HG03196 (cell line): ENCODE measurements around the gene RNASE8.

ENCODE experiments used
- ATAC-seq: cut with Tn5 transposase; IDR thresholded peaks from one replicate; pipeline ENCODE4 v1.9.1; 2021; ENCODE audit not compliant: unreplicated experiment

The RNASE8 gene

GRCh38 chr14:21072031-21072473 is 14.4 kb downstream of the RNASE8 start:
- ATAC-seq: no peak

- ATAC-seq: no peak
These were observed 15.2 kb downstream of the RNASE8 start for GRCh38 chr14:21072781-21073339.

GRCh38 chr14:21073921-21074320 is 16.3 kb downstream of the RNASE8 start:
- ATAC-seq: no peak

DNA sequence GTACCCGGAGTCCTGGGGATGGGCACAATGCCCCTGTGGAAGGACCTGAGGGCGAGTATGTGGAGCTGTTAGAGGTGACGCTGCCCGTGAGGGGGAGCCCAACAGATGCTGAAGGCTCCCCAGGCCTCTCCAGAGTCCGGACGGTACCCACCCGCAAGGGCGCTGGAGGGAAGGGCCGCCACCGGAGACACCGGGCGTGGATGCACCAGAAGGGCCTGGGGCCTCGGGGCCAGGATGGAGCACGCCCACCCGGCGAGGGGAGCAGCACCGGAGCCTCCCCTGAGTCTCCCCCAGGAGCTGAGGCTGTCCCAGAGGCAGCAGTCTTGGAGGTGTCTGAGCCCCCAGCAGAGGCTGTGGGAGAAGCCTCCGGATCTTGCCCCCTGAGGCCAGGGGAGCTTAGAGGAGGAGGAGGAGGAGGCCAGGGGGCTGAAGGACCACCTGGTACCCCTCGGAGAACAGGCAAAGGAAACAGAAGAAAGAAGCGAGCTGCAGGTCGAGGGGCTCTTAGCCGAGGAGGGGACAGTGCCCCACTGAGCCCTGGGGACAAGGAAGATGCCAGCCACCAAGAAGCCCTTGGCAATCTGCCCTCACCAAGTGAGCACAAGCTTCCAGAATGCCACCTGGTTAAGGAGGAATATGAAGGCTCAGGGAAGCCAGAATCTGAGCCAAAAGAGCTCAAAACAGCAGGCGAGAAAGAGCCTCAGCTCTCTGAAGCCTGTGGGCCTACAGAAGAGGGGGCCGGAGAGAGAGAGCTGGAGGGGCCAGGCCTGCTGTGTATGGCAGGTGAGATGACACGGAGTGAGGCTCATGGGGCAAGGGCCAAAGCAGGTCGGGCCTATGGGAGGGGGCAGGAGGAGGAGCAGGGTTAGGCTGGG is 17.0 kb downstream of the RNASE8 start:
- no peak for ATAC-seq

DNA sequence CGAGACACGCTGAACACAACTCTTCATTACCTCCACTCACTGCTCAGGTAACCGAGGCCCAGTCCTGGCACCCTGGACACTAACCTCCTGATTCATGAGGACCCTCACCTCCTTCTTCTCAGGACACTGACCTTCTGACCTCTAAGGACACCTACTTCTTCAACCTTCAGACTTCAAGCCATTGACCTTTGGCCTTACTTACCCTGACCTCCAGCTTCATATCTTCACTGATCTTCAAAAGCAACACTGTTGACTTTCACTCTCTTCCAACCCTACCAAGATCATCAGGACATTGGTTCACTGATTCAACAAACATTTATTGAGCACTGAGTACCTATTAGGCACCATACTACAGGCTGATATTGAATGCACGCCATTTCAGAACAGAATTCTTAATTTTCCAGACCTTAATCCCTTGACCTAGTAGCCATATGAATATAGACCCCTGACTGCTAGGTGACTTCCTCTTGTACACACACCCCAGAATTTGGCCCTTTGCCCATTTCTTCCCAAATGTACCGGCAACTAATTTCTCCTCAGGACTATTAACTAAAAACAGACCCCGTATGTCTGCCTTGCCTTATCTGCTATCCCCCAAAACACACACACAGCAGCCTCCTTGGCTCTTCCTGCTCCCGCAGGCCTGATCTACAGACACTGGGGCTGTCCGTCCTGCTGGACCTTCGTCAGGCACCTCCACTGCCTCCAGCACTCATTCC is 18.3 kb downstream of the RNASE8 start:
- no peak for ATAC-seq

- no peak for ATAC-seq
These were observed 20.1 kb downstream of the RNASE8 start for GRCh38 chr14:21077672-21078071.

DNA sequence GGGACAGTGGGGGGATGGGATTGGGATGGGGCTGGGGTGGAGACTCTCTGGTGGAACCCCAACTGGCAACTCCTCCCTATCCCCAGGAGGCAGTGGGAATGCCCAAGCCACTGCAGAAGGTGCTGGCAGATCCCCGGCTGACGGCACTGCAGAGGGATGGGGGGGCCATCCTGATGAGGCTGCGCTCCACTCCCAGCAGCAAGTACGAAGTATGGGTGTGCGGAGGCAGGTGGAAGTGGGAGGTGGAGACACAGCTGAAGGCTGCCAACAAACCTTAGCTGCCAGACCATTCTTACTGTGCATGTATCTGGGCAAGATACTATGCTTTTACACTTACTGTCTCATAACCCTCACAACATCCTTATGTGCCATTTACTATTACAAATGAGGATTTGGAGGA is 20.7 kb downstream of the RNASE8 start:
- no peak for ATAC-seq

- no peak for ATAC-seq
These were observed 21.1 kb downstream of the RNASE8 start for GRCh38 chr14:21078726-21079125.

DNA sequence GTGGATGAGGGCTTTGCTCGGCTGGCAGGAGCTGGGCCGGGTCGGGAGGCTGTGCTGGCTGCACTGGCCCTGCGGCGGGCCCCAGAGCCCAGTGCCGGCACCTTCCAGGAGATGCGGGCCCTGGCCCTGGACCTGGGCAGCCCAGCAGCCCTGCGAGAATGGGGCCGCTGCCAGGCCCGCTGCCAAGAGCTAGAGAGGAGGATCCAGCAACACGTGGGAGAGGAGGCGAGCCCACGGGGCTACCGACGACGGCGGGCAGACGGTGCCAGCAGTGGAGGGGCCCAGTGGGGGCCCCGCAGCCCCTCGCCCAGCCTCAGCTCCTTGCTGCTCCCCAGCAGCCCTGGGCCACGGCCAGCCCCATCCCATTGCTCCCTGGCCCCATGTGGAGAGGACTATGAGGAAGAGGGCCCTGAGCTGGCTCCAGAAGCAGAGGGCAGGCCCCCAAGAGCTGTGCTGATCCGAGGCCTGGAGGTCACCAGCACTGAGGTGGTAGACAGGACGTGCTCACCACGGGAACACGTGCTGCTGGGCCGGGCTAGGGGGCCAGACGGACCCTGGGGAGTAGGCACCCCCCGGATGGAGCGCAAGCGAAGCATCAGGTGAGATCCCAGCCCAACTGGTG is 24.0 kb downstream of the RNASE8 start:
- no peak for ATAC-seq

DNA sequence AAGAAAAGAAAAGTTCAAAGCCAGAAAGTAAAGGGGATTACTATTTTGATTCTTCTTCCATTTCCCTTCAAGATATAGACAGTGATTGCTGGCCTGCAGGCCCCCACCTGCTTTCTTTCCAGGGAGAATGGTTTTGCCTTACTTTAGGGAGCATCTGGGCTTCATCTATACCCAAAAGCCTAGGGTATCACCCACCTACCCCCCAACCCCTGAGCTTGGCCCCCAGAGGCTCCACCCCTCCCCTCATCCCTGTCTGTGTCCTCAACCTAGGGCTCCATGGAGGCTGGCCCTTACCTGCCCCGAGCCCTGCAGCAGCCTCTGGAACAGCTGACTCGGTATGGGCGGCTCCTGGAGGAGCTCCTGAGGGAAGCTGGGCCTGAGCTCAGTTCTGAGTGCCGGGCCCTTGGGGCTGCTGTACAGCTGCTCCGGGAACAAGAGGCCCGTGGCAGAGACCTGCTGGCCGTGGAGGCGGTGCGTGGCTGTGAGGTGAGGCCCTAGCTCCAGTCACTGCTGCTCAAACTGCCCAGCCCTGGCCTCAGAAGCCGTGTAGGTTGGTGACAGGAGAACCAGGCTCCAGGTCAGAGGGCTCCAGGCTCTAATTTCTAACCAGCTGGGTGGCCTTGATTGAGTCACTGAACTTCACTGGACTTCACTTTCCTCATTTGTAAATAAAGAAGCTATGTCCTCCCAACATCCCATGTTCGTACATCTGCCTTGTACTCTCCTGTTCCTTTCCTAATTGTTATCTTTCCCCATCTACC is 26.1 kb downstream of the RNASE8 start:
- no peak for ATAC-seq

GRCh38 chr14:21084396-21084795 is 26.8 kb downstream of the RNASE8 start:
- ATAC-seq: no peak

DNA sequence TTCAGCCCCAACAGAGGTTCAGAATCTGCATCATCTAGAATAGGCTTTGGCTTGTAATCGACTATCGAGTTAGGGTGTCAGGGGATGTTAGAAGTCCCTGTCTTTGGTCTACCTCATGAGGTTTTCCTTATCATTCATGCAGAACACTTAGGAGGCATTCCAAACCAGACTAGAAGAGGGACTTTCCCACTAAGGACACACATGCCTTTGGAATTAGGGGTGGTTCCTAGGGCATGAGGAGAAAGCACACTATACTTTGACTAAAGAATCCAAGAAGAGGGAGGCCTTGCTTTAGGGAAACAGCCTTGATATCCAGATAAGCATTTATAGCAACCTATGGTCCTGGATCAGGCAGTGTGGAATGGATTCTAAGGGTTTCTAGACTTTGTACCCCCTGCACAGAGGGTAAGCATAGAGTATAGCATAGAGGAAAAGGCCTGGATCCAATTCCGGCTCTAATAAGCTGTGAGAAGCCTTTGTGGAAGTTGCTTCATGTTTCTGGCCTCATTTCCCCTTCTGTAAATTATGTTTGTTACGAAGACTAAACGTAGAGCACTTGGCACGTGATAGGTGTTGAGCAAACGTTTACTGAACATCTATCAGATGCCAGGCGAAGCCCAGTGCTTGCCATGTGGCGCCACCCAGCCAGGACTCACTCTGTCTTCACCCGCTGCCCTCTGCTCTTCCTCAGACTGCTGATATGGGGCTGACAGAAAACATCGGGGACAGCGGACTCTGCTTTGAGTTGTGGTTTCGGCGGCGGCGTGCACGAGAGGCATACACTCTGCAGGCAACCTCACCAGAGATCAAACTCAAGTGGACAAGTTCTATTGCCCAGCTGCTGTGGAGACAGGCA is 27.6 kb downstream of the RNASE8 start:
- ATAC-seq: no peak

DNA sequence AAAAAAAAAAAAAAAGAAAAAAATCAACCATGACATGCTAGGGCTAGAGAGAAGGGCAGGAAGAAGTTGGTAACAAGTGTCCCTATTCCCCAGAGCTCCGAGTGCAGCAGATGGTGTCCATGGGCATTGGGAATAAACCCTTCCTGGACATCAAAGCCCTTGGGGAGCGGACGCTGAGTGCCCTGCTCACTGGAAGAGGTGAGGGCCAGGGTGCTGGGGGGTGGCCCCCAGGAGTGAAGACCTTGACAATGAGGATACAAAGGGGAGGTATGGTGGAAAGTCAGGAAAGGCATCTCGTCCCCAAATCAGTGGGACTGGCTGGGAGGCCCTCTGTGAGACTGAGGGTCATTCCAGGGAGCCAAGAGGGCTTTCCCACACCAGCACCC is 29.3 kb downstream of the RNASE8 start:
- ATAC-seq: no peak

- ATAC-seq: peak; percentile 40
These were observed 29.9 kb downstream of the RNASE8 start for GRCh38 chr14:21087294-21088091.

GRCh38 chr14:21088687-21089086 is 31.1 kb downstream of the RNASE8 start:
- no peak for ATAC-seq

- no peak for ATAC-seq
These were observed 31.6 kb downstream of the RNASE8 start for GRCh38 chr14:21089271-21089670.

DNA sequence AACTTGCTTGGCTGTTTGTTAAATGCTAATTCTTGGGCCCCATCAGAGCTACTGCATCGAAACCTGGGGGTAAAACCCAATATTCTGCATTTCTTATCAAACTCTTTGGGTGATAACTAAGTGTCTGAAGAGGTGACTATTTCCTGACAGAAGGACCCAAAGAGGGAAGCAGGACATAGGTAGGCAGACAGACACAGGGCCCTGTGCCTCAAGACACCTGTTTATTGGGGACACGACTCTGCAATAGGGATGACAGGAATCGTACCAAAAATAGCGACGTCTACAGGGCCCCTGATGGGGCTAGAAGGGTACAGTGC is 32.2 kb downstream of the RNASE8 start:
- ATAC-seq: no peak

DNA sequence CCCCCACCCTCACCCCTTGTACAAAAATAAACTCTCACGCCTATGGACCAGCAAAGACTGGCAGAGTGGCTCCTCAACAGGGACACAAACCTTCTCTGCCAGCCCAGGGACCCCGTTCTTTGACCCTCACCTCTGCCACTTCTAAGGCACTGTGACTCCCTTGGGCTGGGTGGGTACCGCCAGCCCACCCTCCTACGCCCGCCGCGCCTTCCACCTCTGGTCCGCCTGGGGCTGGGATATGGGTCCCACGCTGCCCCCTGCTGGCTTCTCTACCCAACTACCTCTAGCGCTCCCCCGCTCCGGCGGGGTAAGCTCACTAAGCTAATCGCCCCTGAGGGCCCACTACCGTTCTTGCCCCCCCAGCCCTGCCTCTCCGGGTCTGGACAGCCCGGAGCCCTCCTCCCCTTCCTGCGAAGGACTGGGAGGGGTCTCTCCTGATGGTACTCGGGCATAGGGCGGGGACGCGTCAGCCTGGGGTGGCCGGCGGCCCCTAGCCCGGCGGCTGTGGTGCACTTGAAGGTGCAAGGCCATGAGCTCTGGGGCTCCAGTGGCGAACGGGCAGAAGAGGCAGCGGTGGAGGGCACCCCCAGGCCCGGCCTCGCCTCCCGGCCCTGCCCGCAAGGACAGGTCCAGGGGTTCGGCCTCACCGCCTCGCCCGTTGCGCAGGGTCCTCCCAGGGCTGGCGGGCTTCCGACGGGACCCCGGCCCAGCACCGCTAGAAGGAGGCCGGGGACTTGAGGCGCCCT is 32.7 kb downstream of the RNASE8 start:
- ATAC-seq: no peak
